HUES48 (cell line): ENCODE data around the gene IL17B.
"Not testable (repeated sequence)": the region's sequence is repeated elsewhere in the genome, so short reads cannot be mapped to it uniquely, and the experiment has no call there.

Source experiments
- H3K27ac ChIP-seq: one replicate; pipeline ENCODE4 v1.7.0; 2013; ENCODE audit warnings: low read depth, low read length, inconsistent platforms
- H3K27me3 ChIP-seq: 2 replicates; pipeline ENCODE4 v1.6.1; 2013; ENCODE audit warnings: mild to moderate bottlenecking, low read length; ENCODE audit not compliant: control insufficient read depth, insufficient read depth
- H3K36me3 ChIP-seq: 2 replicates; pipeline ENCODE4 v1.6.1; 2013; ENCODE audit warnings: low read length; ENCODE audit not compliant: control insufficient read depth, insufficient read depth
- H3K4me1 ChIP-seq: 2 replicates; pipeline ENCODE4 v1.6.1; 2013; ENCODE audit warnings: mild to moderate bottlenecking, low read length; ENCODE audit not compliant: control insufficient read depth, insufficient read depth
- H3K4me3 ChIP-seq: 2 replicates; pipeline ENCODE4 v1.5.1; 2013; ENCODE audit warnings: mild to moderate bottlenecking, low read depth, low read length
- H3K9ac ChIP-seq: 2 replicates; pipeline ENCODE4 v1.6.1; 2013; ENCODE audit warnings: mild to moderate bottlenecking, low read depth, low read length, moderate library complexity
- H3K9me3 ChIP-seq: 2 replicates; pipeline ENCODE4 v1.6.1; 2013; ENCODE audit warnings: low read length; ENCODE audit not compliant: control insufficient read depth, insufficient read depth

IL17B gene

DNA sequence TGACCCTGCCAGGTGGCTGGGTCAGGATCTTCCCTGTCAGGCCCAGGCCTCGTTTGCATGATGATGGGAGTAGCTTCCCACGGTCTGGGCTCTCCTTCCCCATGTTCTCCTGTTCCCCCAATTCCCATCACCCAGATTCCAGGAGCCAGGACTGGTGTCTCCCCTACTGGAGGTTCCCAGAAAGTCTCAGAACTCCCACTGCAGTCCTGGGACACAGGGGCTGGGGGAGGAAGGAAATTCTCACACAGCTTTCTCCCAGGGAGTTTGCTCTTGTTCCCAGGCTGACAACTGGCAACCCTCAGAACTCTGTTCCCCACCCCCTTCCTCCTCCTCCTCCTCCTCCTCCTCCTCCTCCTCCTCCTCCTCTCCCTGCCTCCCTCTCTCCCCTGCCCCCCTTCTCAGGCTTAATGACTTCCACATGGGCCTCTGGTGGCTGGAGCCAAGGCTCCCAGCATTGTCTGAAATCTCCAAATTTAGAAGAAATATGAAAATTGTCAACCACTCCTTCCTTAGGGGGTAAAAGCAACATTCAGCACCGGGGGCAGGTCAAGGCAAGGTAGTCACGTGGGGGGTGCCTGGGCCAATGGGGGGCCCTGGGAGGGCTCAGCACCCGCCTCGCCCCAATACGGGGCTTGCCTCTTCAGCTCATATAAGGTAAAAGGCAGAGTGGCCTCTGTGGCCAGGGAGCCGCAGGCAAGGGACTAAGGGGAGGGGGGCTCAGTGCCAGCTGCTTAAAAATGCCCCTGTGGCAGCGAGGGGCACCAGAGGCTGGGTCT is 27.3 kb upstream of the IL17B start:
- no peaks in the 10 kb centered on the region for H3K9me3 ChIP-seq
- no peaks in the 10 kb centered on the region for H3K36me3 ChIP-seq
- no peak overlapping the region; the same call in 1 of the 2 replicates for H3K9ac ChIP-seq
- H3K4me3 ChIP-seq = no peak overlapping the region; the same call in 1 of the 2 replicates
- H3K27ac ChIP-seq = peak overlapping the region; percentile 17
- H3K27me3 ChIP-seq = no peaks in the 10 kb centered on the region
- peaks cover 21% of the 10 kb centered on the region for H3K4me1 ChIP-seq

DNA sequence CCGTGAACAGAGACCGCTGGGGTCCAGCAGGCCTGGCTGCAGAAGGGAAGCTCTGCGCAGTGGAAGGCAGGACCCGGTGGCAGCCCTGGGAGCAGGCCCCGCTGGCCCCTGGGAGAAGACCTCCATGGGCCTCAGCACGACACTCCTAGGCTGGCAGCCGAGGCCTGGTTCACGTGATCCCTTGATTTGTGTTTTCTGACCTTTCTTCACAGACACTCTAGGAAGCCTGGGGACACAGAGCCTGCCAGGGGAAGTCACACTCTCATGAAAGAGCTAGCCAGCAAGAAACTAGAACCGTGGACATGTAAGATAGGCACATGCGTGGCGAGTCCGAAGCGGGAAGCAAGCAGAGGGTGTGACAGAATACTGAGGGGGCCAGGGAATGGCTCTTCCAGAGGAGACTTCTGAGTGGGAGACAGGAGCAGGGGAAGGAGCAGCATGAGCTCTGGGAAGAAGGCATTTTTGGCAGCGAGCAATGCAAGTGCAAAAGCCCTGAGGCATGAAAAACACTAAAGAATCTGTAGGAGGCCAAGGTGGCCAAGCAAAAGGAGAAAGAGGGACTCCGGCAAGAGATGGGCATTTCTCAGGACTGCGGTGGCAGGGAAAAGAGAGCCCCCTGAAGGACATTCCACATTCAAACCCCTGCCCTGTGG is 26.6 kb upstream of the IL17B start:
- no peaks in the 10 kb centered on the region for H3K36me3 ChIP-seq
- H3K4me3 ChIP-seq = no peak overlapping the region
- no peak overlapping the region for H3K9ac ChIP-seq
- H3K4me1 ChIP-seq = peaks cover 21% of the 10 kb centered on the region
- no peaks in the 10 kb centered on the region for H3K27me3 ChIP-seq
- H3K9me3 ChIP-seq = no peaks in the 10 kb centered on the region
- peak overlapping the region; percentile 17 for H3K27ac ChIP-seq

DNA sequence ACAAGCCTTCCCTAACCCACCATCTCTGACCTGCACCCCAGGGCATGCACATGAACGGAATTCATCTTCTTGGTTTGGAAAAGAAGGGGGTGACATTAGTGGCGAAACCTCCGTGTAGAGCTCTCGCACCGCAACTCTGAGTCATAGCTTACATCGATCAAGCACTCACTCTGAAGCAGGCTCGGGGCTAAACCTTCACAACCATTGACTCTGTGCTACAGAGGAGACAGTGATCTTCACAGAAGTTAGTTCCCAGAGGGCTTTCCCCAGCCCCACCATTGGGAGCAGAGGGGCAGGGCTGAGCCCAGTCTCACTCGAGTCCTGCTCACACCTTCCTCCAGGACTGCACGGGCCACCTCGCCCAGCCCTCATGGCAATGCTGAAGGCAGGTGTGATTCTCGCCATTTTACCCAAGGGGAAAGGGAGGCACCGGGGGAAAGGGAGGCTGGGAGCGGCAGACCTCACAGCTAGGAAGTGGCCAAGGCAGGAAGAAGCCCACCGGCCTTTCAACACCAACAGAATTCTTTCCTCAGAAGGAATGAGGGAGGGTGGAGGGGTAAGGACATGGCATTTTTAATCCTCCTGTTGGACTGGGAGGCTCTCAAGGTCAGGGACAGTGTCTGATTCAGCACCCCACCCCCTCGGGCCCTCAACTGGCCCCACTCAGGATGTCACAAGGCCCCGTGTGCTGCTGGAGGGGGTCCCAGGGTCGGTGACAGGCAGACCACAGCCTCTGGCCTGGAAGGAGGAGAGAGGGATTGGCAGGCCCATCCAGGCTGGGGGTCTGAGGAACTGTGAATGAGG is 25.9 kb upstream of the IL17B start:
- H3K4me1 ChIP-seq = peaks cover 21% of the 10 kb centered on the region
- no peaks in the 10 kb centered on the region for H3K36me3 ChIP-seq
- no peaks in the 10 kb centered on the region for H3K27me3 ChIP-seq
- no peaks in the 10 kb centered on the region for H3K9me3 ChIP-seq
- H3K4me3 ChIP-seq = no peak overlapping the region
- no peak overlapping the region for H3K27ac ChIP-seq
- no peak overlapping the region for H3K9ac ChIP-seq

DNA sequence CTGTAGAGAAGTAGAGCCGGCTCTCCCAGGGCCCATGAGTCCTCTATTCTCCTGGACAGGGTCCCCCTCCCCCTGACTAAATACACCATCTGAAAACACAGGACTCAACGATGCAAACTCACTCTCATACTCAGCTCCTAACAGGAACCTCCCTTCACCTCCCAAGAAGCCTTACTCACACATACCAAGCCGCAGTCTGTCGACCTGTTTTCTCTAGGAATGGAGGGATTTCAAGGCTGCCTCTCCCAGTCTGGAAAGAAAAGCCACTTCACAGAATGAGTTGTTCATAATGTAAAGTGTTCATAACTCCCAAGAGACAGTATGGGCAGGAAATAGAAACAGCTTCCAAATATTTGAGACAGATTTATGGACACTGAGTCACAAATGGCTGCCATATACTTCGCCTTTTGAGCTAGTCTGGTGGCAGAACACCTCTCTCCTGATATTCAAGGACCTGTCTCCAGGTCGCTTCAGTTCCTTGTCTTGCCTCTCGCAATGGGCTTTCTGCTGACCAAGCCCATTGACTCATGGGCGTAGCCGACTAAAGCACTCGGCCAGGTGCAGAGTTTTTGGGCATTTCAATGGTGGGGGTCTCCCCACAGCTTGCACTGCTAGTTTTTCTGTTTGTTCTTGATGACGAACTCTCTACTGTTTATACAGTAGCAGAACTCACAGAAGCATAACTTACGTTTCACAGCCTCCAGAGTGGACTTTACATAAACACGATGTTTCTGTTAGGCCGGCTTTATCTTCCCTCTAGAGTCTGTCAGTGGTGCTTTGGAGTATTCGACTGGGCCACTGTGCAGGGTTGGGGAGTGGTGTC is 25.0 kb upstream of the IL17B start:
- Histone ChIP-seq H3K9ac (no peak overlapping the region), H3K4me1 (peaks cover 15% of the 10 kb centered on the region), H3K36me3 (no peaks in the 10 kb centered on the region), H3K27ac (no peak overlapping the region), H3K27me3 (no peaks in the 10 kb centered on the region), H3K9me3 (no peaks in the 10 kb centered on the region), H3K4me3 (no peak overlapping the region)

DNA sequence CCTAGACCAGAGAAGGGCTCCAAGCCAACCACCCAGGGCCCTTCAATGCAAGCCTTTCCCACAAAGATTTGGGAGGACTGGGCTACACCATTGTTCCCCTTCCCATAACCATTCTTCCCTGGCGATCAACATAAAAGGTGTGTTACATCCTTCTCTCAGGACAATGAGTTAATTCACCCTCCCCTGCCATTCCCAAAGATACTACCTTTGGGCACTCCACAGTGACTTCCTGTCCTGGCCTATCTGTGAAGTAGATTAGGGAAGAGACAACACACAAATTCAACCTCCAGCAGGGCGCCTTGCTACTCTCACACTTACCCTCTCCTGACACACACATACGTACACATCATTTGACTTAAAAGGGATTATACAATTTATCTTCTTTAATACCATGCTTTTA is 23.2 kb upstream of the IL17B start:
- H3K36me3 ChIP-seq = no peaks in the 10 kb centered on the region
- no peak overlapping the region for H3K9ac ChIP-seq
- H3K4me3 ChIP-seq = no peak overlapping the region
- H3K4me1 ChIP-seq = peaks cover 14% of the 10 kb centered on the region
- no peaks in the 10 kb centered on the region for H3K9me3 ChIP-seq
- peak overlapping the region; percentile 24 for H3K27ac ChIP-seq
- H3K27me3 ChIP-seq = no peaks in the 10 kb centered on the region

DNA sequence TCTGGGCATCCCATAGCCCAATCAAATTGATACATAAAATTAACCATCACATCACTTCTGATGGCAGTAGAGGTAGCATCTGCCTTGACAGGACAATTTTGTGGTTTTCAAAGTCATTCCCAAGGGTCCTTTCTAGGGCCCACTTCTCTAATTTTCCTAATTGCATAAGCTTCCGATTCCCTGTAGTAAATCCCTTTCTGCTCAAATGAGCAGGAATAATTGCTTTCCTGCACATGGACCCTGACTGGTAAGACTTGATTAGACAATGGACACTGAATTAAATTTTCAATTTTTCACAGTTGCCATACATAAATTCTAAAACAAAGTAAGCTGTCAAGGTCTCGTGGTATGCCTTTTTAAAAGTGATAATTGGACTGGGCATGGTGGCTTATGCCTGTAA is 22.0 kb upstream of the IL17B start:
- H3K27ac ChIP-seq = no peak overlapping the region
- no peaks in the 10 kb centered on the region for H3K9me3 ChIP-seq
- H3K4me3 ChIP-seq = no peak overlapping the region
- H3K27me3 ChIP-seq = no peaks in the 10 kb centered on the region
- no peaks in the 10 kb centered on the region for H3K36me3 ChIP-seq
- H3K4me1 ChIP-seq = peaks cover 7% of the 10 kb centered on the region; the same call in 1 of the 2 replicates
- H3K9ac ChIP-seq = no peak overlapping the region

DNA sequence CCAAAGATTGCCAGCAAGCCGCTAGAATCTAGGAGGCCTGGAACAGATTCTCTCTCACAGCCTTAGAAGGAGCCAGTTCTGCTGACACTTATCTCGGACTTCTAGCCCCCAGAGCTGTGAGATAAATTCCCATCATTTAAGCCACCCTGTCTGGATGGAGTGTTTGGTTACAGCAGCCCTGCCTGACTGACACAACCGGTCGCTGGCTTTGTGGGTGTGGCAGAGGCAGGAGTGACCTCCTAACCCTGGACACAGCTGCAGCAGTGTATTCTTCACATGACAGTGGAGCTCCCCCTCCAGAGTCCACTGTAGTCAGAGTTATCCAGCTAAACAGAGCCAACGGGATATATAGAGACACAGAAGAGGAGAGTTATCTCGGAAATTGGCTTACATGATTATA is 21.2 kb upstream of the IL17B start:
- H3K27ac ChIP-seq = no peak overlapping the region
- no peaks in the 10 kb centered on the region for H3K36me3 ChIP-seq
- H3K4me1 ChIP-seq = 0 out of 2 replicates have a peak, but pooled peaks cover 4% of the 10 kb centered on the region
- no peak overlapping the region for H3K9ac ChIP-seq
- H3K4me3 ChIP-seq = no peak overlapping the region
- no peaks in the 10 kb centered on the region for H3K27me3 ChIP-seq
- no peaks in the 10 kb centered on the region for H3K9me3 ChIP-seq

DNA sequence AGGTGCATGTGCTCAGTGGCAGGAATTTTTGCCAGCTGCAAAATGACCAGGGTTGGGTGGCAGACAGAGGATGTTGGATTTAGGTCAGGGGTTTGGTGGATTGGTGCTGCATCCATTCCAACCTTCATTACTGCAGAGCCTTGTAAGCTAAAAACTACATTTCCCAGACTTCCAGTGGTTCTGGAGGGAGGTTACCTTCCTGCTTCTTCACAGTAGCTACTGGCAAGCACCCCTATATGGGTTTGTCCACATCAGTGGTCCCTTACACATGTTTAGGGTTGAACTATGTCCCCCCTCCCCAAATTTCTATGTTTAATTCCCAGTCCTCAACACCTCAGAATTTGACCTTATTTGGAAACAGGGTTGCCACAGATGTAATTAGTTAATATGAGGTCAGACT is 20.7 kb upstream of the IL17B start:
- Histone ChIP-seq H3K4me3 (no peak overlapping the region), H3K4me1 (0 out of 2 replicates have a peak, but pooled peaks cover 4% of the 10 kb centered on the region), H3K9me3 (no peaks in the 10 kb centered on the region), H3K27ac (no peak overlapping the region), H3K36me3 (no peaks in the 10 kb centered on the region), H3K27me3 (no peaks in the 10 kb centered on the region), H3K9ac (no peak overlapping the region)

DNA sequence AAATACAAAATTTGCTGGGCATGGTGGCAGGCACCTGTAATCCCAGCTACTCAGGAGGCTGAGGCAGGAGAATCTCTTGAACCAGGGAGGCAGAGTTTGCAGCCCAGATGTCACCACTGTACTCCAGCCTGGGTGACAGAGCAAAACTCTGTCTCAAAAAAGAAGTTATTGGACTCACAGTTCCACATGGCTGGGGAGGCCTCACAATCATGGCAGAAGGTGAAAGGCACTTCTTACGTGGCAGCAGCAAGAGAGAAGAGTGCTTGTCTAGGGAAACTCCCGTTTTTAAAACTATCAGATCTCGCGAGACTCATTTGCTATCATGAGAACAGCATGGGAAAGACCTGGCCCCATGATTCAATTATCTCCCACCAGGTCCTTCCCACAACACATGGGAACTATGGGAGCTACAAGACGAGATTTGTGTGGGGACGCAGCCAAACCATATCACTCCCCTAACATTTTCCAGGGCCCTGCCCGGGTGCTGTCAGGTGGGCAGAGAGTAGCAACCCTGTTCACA is 19.7 kb upstream of the IL17B start:
- not testable (repeated sequence) for H3K9me3 ChIP-seq, H3K4me1 ChIP-seq, H3K27ac ChIP-seq, H3K27me3 ChIP-seq, H3K36me3 ChIP-seq, H3K4me3 ChIP-seq, H3K9ac ChIP-seq

DNA sequence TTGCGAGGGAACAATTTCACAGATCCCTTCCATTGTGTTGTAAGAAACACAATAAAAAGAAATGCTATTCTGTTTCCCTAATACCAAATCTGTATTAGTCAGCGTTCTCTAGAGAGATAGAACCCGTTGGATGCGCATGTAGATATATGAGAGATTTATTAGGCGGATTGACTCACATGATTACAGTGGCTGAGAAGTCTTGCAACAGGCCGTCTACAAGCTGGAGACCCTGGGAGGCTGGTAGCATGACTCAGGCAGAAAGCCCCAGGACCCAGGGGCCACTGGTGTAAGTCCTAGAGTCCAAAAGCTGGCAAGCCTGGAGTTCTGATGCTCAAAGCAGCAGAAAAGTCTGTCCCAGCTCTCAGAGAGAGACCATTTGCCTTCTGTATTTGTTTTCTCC is 18.4 kb upstream of the IL17B start:
- no peaks in the 10 kb centered on the region for H3K36me3 ChIP-seq
- no peaks in the 10 kb centered on the region for H3K9me3 ChIP-seq
- no peak overlapping the region for H3K27ac ChIP-seq

More for the DNA sequence above, 18.4 kb upstream of the IL17B start:
- H3K27me3 ChIP-seq = no peaks in the 10 kb centered on the region
- H3K9ac ChIP-seq = no peak overlapping the region
- H3K4me3 ChIP-seq = no peak overlapping the region
- no peaks in the 10 kb centered on the region for H3K4me1 ChIP-seq
